ENCODE data around the gene LALBA. TPM values are rescaled to one million over a fixed set of nuclear protein-coding genes. Genes with fewer than 3 reads are reported as not detected.

Gene LALBA
- total RNA-seq: not detected
- not detected for polyA plus RNA-seq

DNA sequence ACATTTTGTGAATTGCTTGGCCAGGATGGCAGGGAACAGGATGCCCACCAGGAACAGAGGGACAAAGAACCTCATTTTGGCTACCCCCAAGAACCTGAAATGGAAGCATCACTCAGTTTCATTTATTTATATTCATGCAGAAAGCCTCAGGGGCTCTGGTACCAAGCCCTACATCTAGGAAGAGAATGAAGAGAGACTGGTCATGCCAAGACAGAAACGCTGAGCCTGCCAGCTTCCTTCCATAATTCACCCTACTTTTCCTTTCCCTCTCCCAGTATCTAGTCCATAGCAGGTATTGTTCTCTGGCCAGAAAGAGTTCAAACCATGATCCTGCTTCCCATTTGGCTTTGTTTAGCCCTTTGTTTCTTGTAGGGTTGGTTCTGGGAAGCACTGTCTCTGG lies at the start of gene LALBA:
Gene LALBA (minus strand): TSS at position 101 of the 400 bp plus-strand sequence. CDS start 26 bp downstream, at position 75.
- ChIA-PET POLR2A (no interaction called here), CTCF (no interaction called here)
- peaks cover 18 to 52% of the 10 kb centered on the region in 2 donors for H3K27me3 Mint-ChIP-seq
- H3K27ac ChIP-seq (ENCODE audit: low read depth, low read length): no peak within 1 kb of the TSS
- H3K9me3 ChIP-seq (ENCODE audit: low read length): no peaks in the 10 kb centered on the region
- no peak within 1 kb of the TSS for H3K27ac Mint-ChIP-seq
- no peak within 1 kb of the TSS for H3K4me3 ChIP-seq (ENCODE audit: low read length)
- H3K36me3 Mint-ChIP-seq: no peaks in the 10 kb centered on the region
- H3K27me3 ChIP-seq (ENCODE audit: insufficient read depth, low read length, poor library complexity, severe bottlenecking): no peaks in the 10 kb centered on the region
- no peaks in the 10 kb centered on the region for H3K36me3 ChIP-seq (ENCODE audit: insufficient read depth, low read length)
- H3K4me3 Mint-ChIP-seq: no peak within 1 kb of the TSS
- no peaks in the 10 kb centered on the region for H3K4me1 ChIP-seq (ENCODE audit: insufficient read depth, low read length)
- peaks cover 0 to 2% (median 0%) of the 10 kb centered on the region in 5 donors for H3K9me3 Mint-ChIP-seq
- no peak for DNase-seq
- peaks cover 0 to 1% (median 0%) of the 10 kb centered on the region in 3 donors for H3K4me1 Mint-ChIP-seq

DNA sequence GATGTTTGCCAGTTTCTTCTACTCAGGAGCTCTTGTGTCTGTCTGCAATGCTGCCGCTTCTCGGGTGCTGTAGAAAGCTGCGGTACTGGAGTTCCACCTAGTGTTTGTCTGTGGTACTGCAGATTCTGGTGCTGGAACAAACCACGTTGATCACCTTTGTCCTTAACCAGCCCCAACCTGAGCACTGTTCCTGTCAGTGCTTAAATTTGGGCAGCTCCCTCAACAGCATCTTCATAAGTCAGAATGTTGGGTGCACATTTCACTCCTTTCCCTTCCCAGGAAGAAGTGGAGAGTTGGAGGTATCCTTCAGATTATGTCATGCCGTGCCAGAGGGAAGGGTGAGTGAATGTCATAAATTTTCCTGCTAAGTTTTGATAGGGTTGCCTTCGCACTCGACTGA lies 48.7 kb upstream of the LALBA start:
- H3K9me3 ChIP-seq (ENCODE audit: low read length): no peaks in the 10 kb centered on the region
- no peak overlapping the region for H3K27ac ChIP-seq (ENCODE audit: low read depth, low read length)
- POLR2A ChIA-PET: no interaction called here
- H3K36me3 Mint-ChIP-seq: peaks cover 0 to 14% (median 0%) of the 10 kb centered on the region in 3 donors
- peak; percentile 51 to 77 (median 59) for DNase-seq
- H3K27ac Mint-ChIP-seq: peak overlapping the region in 1 of 8 donors; percentile 1
- H3K9me3 Mint-ChIP-seq: peaks cover 1 to 15% (median 12%) of the 10 kb centered on the region in 5 donors
- no peak overlapping the region for H3K4me3 Mint-ChIP-seq
- no peak overlapping the region for H3K4me3 ChIP-seq (ENCODE audit: low read length)
- CTCF ChIA-PET: interaction anchor here (0.7 to 1.9 kb wide), 11 partner anchors 8 to 655 kb away, joined by 3 to 8 read pairs (median 4); partner anchors contain the start of genes CCDC184 and TMEM106C
- H3K4me1 ChIP-seq (ENCODE audit: insufficient read depth, low read length): no peaks in the 10 kb centered on the region
- H3K27me3 Mint-ChIP-seq: peaks cover 15 to 50% of the 10 kb centered on the region in 2 donors
- H3K27me3 ChIP-seq (ENCODE audit: insufficient read depth, low read length, poor library complexity, severe bottlenecking): peaks cover 4% of the 10 kb centered on the region
- H3K4me1 Mint-ChIP-seq: no peaks in the 10 kb centered on the region
- H3K36me3 ChIP-seq (ENCODE audit: insufficient read depth, low read length): no peaks in the 10 kb centered on the region

GRCh38 chr12:48615681-48616080 lies 45.8 kb upstream of the LALBA start:
- peaks cover 0 to 25% (median 2%) of the 10 kb centered on the region in 3 donors for H3K36me3 Mint-ChIP-seq
- H3K9me3 Mint-ChIP-seq: peaks cover 12 to 33% (median 26%) of the 10 kb centered on the region in 5 donors
- no peak overlapping the region for H3K27ac ChIP-seq (ENCODE audit: low read depth, low read length)
- POLR2A ChIA-PET: no interaction called here
- H3K4me3 Mint-ChIP-seq: no peak overlapping the region
- H3K36me3 ChIP-seq (ENCODE audit: insufficient read depth, low read length): no peaks in the 10 kb centered on the region
- H3K27me3 ChIP-seq (ENCODE audit: insufficient read depth, low read length, poor library complexity, severe bottlenecking): peaks cover 4% of the 10 kb centered on the region
- no peaks in the 10 kb centered on the region for H3K9me3 ChIP-seq (ENCODE audit: low read length)
- no peaks in the 10 kb centered on the region for H3K4me1 Mint-ChIP-seq
- H3K4me1 ChIP-seq (ENCODE audit: insufficient read depth, low read length): no peaks in the 10 kb centered on the region
- CTCF ChIA-PET: no interaction called here
- no peak overlapping the region for H3K27ac Mint-ChIP-seq
- peaks cover 32 to 56% of the 10 kb centered on the region in 2 donors for H3K27me3 Mint-ChIP-seq
- no peak for DNase-seq
- no peak overlapping the region for H3K4me3 ChIP-seq (ENCODE audit: low read length)

DNA sequence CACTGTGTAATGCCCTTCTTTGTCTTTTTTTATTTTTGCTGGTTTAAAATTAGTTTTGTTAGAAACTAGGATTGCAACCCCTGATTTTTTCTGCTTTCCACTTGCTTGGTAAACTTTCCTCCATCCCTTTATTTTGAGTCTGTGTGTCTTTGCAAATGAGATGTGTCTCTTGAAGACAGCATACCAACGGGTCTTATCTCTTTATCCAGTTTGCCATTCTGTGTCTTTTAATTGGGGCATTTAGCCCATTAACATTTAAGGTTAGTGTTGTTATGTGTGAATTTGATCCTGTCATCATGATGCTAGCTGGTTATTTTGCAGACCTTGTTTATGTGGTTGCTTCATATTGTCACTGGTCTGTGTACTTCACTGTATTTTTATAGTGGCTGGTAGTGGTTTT lies 43.5 kb upstream of the LALBA start:
- CTCF ChIA-PET: no interaction called here

GRCh38 chr12:48602192-48602989 lies 32.5 kb upstream of the LALBA start:
- peaks cover 0 to 15% (median 6%) of the 10 kb centered on the region in 3 donors for H3K36me3 Mint-ChIP-seq
- POLR2A ChIA-PET: no interaction called here
- Histone ChIP-seq H3K9me3 (ENCODE audit: low read length) (no peaks in the 10 kb centered on the region), H3K4me1 (ENCODE audit: insufficient read depth, low read length) (no peaks in the 10 kb centered on the region), H3K27me3 (ENCODE audit: insufficient read depth, low read length, poor library complexity, severe bottlenecking) (no peaks in the 10 kb centered on the region), H3K4me3 (ENCODE audit: low read length) (no peak overlapping the region), H3K27ac (ENCODE audit: low read depth, low read length) (no peak overlapping the region), H3K36me3 (ENCODE audit: insufficient read depth, low read length) (no peaks in the 10 kb centered on the region)
- no peak overlapping the region for H3K27ac Mint-ChIP-seq
- H3K9me3 Mint-ChIP-seq: peaks cover 14 to 33% (median 29%) of the 10 kb centered on the region in 5 donors
- H3K4me3 Mint-ChIP-seq: no peak overlapping the region
- H3K4me1 Mint-ChIP-seq: no peaks in the 10 kb centered on the region
- peaks cover 23 to 46% of the 10 kb centered on the region in 2 donors for H3K27me3 Mint-ChIP-seq
- CTCF ChIA-PET: no interaction called here
- DNase-seq: no peak

More for the DNA sequence above, 43.5 kb upstream of the LALBA start:
- H3K36me3 ChIP-seq (ENCODE audit: insufficient read depth, low read length): no peaks in the 10 kb centered on the region
- POLR2A ChIA-PET: no interaction called here
- no peak overlapping the region for H3K27ac Mint-ChIP-seq
- no peaks in the 10 kb centered on the region for H3K27me3 ChIP-seq (ENCODE audit: insufficient read depth, low read length, poor library complexity, severe bottlenecking)
- no peaks in the 10 kb centered on the region for H3K4me1 ChIP-seq (ENCODE audit: insufficient read depth, low read length)
- no peak for DNase-seq
- H3K4me3 ChIP-seq (ENCODE audit: low read length): no peak overlapping the region
- no peak overlapping the region for H3K4me3 Mint-ChIP-seq
- peaks cover 0 to 25% (median 2%) of the 10 kb centered on the region in 3 donors for H3K36me3 Mint-ChIP-seq
- H3K9me3 ChIP-seq (ENCODE audit: low read length): no peaks in the 10 kb centered on the region
- H3K27ac ChIP-seq (ENCODE audit: low read depth, low read length): no peak overlapping the region
- peaks cover 23 to 43% (median 38%) of the 10 kb centered on the region in 5 donors for H3K9me3 Mint-ChIP-seq
- no peaks in the 10 kb centered on the region for H3K4me1 Mint-ChIP-seq
- peaks cover 40 to 50% of the 10 kb centered on the region in 2 donors for H3K27me3 Mint-ChIP-seq

- no peaks in the 10 kb centered on the region for H3K4me1 Mint-ChIP-seq
- H3K27me3 ChIP-seq (ENCODE audit: insufficient read depth, low read length, poor library complexity, severe bottlenecking): no peaks in the 10 kb centered on the region
- peaks cover 26 to 48% of the 10 kb centered on the region in 2 donors for H3K27me3 Mint-ChIP-seq
- peak overlapping the region in 1 of 7 donors; percentile 34 for H3K4me3 Mint-ChIP-seq
- no peaks in the 10 kb centered on the region for H3K36me3 ChIP-seq (ENCODE audit: insufficient read depth, low read length)
- no peak overlapping the region for H3K27ac Mint-ChIP-seq
- no peaks in the 10 kb centered on the region for H3K9me3 ChIP-seq (ENCODE audit: low read length)
- no peak overlapping the region for H3K4me3 ChIP-seq (ENCODE audit: low read length)
- H3K4me1 ChIP-seq (ENCODE audit: insufficient read depth, low read length): no peaks in the 10 kb centered on the region
- CTCF ChIA-PET: no interaction called here
- peaks cover 0 to 6% (median 2%) of the 10 kb centered on the region in 3 donors for H3K36me3 Mint-ChIP-seq
- POLR2A ChIA-PET: no interaction called here
- H3K27ac ChIP-seq (ENCODE audit: low read depth, low read length): no peak overlapping the region
- H3K9me3 Mint-ChIP-seq: peaks cover 5 to 26% (median 19%) of the 10 kb centered on the region in 5 donors
- no peak for DNase-seq
Measured at GRCh38 chr12:48601013-48601756, 31.3 kb upstream of the LALBA start.

DNA sequence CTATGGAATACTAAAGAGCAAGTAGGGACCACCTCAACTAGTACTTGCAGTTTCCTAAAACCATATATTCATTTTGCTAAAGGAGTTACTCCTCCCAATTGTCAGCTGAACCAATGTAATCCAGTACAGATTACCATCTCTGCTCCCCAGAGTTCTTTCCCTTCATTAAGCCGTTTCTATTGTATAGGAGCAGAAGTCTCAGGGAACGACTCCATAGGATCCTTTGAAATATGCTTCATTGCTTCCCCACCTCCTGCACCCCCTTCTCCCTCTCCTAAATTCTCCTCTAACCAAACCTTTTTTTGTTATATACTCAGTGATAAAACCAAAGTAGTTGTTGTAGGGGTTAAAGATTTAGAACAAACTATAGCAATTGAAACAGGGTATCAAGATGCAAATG lies 30.7 kb upstream of the LALBA start:
- Histone ChIP-seq H3K27me3 (ENCODE audit: insufficient read depth, low read length, poor library complexity, severe bottlenecking) (no peaks in the 10 kb centered on the region), H3K9me3 (ENCODE audit: low read length) (no peaks in the 10 kb centered on the region), H3K4me1 (ENCODE audit: insufficient read depth, low read length) (no peaks in the 10 kb centered on the region), H3K4me3 (ENCODE audit: low read length) (no peak overlapping the region), H3K27ac (ENCODE audit: low read depth, low read length) (no peak overlapping the region), H3K36me3 (ENCODE audit: insufficient read depth, low read length) (no peaks in the 10 kb centered on the region)
- Mint-ChIP-seq H3K4me1 (no peaks in the 10 kb centered on the region), H3K9me3 (peaks cover 5 to 25% (median 15%) of the 10 kb centered on the region in 5 donors), H3K36me3 (peaks cover 0 to 6% (median 2%) of the 10 kb centered on the region in 3 donors), H3K27me3 (peaks cover 26 to 47% of the 10 kb centered on the region in 2 donors), H3K27ac (no peak overlapping the region), H3K4me3 (no peak overlapping the region)
- CTCF ChIA-PET: no interaction called here
- DNase-seq: no peak
- POLR2A ChIA-PET: no interaction called here

GRCh38 chr12:48592591-48593086 lies 22.8 kb upstream of the LALBA start:
- Mint-ChIP-seq H3K27me3 (peaks cover 22 to 37% of the 10 kb centered on the region in 2 donors), H3K4me3 (no peak overlapping the region), H3K4me1 (no peaks in the 10 kb centered on the region), H3K27ac (no peak overlapping the region), H3K9me3 (peaks cover 0 to 9% (median 3%) of the 10 kb centered on the region in 5 donors), H3K36me3 (no peaks in the 10 kb centered on the region)
- ChIA-PET POLR2A (no interaction called here), CTCF (no interaction called here)
- Histone ChIP-seq H3K27ac (ENCODE audit: low read depth, low read length) (no peak overlapping the region), H3K27me3 (ENCODE audit: insufficient read depth, low read length, poor library complexity, severe bottlenecking) (no peaks in the 10 kb centered on the region), H3K4me1 (ENCODE audit: insufficient read depth, low read length) (no peaks in the 10 kb centered on the region), H3K9me3 (ENCODE audit: low read length) (no peaks in the 10 kb centered on the region), H3K36me3 (ENCODE audit: insufficient read depth, low read length) (no peaks in the 10 kb centered on the region), H3K4me3 (ENCODE audit: low read length) (no peak overlapping the region)
- no peak for DNase-seq
